T-helper 1 cell treated with Interleukin-12 subunit alpha and Interleukin-12 subunit beta and Interleukin-4 antibody, amounts not matched to agents 30 ng/mL and 1 ng/mL, for 36 hours (primary cell): ENCODE data around the gene EYS. TPM values are rescaled to one million over a fixed set of nuclear protein-coding genes. Genes with fewer than 3 reads are reported as not detected.
"Not testable (repeated sequence)": the region's sequence is repeated elsewhere in the genome, so short reads cannot be mapped to it uniquely, and the experiment has no call there.

Experiments used
- intact Hi-C: fragments of 100-400 bp; cut with micrococcal nuclease; formaldehyde crosslinking; loops from one replicate; pipeline ENCODE4 v1.15.1; 2024
- total RNA-seq: library from RNA; stranded (reverse); gene quantifications from 2 replicates; pipeline ENCODE4 v1.2.3, GENCODE V29; 2022

Gene EYS
- total RNA-seq, 1 donor from 2014 or later: not detected

DNA sequence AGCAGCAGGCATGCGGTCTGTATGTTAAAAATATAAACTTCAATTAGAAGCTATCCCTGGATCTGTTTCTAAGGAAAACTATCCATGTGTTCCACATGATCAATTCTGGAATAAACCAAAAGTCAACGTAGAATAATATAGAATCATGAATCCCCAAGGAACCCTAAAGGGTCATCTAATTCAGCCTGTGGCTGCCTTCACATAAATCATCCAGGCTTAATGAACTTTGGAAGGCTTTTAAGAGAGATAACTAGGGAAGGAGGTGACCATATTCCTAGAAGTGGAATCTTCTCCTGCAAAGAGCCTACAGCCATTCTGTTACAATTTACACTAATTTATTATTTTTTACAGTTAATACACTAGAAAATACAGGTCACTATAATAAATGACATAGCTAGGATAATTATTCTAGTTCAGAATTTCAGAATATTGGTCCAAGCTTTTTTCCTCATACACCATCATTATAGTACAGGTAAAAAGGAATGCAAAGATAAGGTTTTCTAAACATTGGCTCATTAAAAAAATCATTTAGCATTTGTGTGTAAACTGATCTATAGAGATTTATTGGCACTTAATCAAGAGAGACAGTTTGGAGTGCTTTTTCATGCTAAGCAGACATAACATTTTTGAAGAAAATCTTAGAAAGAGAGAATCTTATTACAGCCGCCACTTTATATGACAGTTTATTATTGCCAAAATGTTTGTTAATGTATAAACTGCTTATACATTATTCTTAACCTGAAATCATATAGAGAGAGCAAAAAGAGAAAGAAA, 1220.3 kb downstream of the EYS start:
- intact Hi-C loops: no loop called here

DNA sequence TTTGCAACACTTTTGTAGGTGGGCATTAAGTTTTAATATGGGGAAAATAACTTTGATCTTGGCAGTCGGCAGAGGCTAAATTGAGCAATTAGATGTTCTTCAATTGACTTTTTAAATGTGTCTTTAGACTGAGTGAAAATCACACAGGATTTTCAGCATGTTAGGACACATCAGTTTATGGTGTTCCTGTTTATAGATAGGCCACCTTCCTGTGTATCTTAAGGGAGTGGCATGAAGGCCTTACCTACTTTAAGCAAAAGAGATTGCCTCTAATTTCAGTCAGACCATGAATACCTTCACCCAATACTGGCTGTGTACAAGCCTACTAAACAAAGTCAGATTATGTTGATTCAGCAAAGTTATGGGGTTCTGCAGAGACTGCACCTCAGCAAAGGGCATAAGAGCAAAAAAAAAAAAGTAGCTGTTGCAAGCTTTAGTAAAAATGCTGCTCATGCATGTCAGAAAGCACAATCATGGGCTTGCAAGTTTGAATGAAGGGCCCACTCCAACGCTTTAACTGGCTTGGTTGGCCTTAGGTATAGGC, 1223.0 kb downstream of the EYS start:
- intact Hi-C loops: no loop called here

DNA sequence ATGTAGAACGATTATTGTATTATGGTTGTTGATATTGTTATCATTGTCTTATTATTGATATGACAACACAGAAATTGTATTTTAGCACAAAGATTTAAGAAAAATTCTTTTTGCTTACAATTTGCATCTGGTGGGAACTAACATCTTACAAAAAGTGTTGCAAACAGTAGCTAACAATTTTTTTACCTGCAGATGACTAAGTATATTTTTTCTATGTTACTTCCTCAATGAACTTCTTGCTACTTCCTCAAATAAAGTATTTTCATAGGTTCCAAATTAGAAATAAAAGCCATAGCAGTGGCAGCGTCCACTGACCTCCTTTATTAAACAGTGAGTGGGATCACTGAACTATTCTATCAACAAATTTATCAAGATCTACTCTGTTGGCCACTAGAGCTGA, 1224.4 kb downstream of the EYS start:
- intact Hi-C loops: no loop called here

DNA sequence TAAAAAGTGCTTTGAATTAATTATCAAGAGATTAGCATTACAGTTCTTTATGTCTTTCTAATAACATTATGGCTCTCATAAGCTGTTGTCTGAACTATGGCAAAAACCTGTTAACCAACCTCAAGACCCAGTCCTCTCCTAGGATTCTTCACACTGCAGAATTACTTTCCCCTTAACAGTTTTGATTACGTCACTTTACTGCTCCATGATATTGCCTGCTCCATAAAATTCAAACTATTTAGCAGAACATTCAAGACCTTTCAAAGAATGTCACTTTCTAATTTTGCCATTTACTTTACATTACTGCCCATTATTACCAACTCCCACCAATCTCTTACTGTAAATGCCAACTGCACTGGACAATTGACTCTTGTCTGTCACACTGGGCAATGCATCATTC, 1227.9 kb downstream of the EYS start:
- intact Hi-C loops: no loop called here

DNA sequence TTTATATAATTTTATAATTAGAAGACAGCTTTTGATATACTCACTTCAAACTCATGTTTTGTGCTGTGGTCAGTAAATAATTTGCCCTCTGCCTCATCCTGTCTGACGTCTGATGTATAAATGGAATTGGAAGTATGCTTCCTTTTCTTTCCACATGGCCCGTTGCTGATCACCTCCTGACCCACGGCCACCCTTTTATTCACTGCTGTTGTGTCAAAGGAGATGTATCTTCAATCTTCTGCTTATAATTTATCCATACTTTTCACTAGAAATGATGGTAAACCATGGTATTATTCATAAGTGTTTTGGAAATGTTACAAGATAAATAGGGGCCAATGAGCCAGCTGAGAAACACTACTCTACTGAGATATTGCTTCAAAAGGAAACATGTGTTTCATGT, 1229.6 kb downstream of the EYS start:
- intact Hi-C loops: no loop called here

DNA sequence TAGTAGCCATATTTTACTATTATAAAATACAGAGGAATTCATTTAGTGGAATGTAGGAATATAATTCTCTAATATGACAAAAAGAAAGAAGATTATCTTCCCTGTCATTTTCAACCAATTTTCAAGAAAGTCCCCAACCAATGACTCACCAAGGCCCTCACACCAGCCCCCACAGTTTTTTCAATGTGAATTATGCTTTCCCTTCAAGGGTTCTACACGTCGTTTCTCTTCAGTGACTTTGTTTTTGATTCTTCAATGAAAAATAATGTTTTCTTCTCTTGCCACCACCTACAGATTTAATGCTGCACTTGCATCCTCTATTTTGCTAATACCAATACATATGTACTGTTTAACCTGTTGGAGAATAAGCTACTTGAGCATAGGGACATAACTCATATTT, 1230.1 kb downstream of the EYS start:
- intact Hi-C loops: no loop called here

DNA sequence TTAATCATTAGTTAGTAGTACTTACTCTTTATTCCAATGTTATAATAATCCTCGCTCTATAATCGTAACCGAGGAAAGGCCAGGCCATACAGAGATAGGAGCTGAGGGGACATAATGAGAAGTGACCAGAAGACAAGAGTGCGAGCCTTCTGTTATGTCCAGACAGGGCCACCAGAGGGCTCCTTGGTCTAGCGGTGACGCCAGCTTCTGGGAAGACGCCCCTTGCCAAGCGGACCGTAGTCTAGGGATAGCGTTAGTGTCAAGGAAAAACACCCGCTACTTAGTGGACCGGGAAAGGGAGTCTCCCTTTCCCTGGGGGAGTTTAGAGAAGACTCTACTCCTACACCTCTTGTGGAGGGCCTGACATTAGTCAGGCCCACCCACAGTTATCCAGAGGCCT, 1237.6 kb downstream of the EYS start:
- intact Hi-C loops: not testable (repeated sequence)

DNA sequence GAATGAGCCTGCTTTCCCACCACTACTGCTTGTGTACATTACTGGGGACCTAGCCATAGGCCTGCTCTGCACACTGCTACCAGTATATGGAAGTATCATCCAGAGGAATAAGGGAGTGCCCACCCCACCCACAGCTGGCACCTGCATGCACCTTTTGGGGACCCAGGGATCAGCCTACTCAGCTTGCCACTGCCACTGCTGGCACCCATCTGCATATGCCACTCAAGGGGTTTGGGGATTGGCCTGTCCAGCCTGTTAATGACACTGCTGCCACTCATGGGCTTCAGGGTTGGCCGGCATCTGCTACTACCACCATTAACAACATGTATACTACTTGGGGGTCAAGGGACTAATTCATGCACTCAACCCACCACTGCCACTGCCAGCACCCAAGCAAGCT, 1239.4 kb downstream of the EYS start:
- intact Hi-C loops: no loop called here

DNA sequence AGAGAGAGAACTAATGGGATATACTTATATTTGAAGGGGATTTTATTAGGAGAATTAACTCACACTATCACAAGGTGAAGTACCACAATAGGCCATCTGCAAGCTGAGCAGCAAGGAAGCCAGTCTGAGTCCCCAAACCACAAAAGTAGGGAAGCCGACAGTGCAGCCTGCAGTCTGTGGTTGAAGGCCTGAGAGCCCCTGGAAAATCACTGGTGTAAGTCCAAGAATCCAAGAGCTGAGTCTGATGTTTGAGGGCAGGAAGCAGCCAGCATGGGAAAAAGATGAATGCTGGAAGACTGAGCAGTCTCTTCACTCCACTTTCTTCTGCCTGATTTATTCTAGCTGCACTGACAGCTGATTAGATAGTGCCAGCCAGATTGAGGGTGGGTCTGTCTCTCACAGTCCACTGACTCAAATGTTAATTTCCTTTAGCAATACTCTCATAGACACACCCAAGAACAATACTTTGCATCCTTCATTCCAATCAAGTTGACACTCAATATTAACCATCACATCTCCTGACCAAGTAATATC, 1247.5 kb downstream of the EYS start:
- intact Hi-C loops: no loop called here

DNA sequence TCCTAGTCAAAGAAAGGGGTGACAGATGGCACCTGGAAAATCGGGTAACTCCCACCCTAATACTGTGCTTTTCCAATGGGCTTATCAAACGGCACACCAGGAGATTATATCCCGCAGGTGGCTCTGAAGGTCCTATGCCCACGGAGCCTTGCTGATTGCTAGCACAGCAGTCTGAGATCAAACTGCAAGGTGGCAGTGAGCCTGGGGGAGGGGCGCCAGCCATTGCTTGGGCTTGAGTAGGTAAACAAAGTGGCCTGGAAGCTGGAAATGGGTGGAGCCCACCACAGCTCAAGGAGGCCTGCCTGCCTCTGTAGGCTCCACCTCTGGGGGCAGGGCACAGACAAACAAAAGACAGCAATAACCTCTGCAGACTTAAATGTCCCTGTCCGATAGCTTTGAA, 1258.9 kb downstream of the EYS start:
- intact Hi-C loops: not testable (repeated sequence)

DNA sequence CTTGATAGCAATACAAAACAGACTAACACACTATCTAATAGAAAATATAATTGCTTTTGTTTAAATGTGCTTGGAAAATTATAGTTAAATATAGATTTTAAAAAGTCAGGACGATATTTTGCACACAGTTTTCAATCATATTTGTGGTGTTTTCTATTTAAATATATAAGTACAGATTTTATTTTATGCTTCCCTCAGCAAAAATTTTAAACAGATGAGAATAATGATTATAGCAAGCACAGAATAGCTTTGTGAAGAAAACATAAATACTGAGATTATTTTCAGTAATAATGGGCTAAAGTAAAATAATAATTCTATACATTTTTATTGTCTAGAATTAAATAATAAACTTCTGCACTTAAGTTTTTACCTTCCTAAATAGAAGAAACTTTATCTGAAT, 1262.0 kb downstream of the EYS start:
- intact Hi-C loops: no loop called here

DNA sequence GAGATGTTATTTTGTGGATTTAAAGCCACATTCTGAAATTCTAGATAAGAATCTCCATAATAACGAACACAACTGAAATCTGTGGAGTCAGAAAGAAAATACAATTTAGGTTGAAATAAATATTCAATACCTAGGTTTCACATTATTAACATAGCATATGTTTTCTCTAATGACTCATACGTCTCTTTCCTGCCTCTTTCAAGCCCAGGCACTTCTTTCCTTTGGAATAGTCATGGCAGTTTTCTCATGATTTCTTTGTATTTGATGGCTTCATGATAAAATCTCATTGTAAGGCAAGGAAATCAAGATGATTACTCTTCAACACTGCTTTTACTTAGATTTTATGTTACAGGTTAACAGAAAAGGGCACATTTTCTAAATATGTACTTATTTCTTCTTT, 1267.8 kb downstream of the EYS start:
- intact Hi-C loops: no loop called here

DNA sequence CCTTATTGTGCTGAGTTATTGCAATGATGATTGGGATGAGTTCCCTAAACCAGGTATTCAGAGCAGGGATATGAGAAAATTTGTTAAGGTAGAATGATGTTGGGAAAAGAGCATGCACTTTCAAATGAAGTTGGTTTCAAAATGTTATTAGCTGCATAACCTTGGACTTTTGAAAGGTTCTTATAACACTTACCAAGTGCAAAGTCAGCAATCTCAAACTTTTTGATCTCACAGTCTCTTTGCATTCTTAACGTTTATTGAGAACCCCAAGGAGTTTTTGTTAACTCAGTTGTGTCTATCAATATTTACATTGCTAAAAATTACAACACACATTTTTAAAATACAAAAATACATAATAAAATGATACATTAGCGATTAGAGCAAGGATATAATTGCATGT, 1269.0 kb downstream of the EYS start:
- intact Hi-C loops: no loop called here

DNA sequence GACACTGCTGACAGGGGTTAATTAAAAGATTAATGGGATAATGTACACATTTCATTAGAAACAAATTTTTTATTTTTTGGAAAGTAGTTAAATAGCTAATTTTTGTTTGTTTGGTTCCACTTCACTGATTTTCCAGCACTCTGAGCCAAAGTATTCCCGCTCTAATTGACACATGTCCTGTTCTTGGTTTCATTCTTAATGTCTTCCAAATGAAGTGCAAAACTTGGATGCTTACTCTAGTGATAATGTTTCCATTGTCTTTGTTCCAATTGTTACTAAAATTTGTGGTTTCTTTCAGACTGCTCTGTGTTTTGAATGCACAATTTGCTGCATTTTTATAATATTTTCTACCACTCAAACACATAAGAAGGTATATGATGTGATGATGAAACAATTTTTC, 1277.1 kb downstream of the EYS start:
- intact Hi-C loops: no loop called here

DNA sequence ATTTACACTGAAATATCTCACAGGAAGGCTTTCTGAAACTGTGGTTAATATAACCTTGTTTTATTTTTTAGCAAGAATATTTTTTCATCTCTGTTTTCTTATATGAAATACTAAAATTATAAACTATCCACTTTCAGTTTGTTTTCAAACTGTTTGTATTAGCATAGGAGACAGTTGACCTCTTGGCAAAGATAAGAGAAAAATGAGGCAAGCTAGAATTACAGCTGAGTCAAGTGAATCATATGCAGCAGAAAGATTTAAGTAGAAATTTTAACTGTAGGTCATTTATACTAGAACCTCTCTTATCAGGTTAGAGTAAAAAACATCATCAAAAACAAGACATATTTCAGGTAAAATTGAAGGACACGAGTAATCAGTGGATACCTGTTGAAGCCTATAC, 1278.8 kb downstream of the EYS start:
- intact Hi-C loops: no loop called here

DNA sequence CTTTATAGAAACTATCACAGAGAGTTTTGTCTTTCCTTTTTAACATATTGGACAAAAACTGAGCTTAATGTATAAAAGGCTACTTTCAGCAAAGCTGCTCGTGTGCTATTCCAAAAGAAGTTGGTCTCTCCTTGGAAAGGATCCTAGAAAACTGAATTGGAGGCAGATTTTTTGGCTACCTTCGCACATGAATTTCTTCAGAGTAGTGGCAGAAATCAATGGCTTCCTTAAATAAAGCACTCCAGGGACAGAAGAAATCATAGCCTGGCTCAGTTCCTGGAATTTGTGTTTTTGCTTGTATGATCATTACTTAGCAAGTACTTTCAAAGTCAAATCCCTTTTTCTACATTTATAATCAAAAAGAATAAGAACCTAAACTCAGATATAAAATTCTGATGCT, 1291.1 kb downstream of the EYS start:
- intact Hi-C loops: no loop called here

DNA sequence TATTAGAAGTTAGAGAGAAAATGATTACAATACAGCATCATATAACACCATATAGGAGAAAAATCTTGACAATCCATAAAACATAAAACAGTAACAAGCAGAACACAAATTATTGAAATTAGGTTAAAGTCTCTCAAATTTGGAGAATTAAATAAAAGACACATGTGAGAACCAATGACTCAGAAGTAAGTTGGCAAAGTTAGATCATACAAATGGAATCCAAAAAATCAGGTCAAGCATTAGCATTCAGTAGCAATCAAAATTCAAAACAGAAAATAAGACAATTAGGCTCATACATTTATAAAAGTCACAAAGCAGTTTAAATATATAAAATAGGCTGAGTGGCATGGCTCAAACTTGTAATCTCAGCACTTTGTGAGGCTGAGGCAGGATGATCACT, 1295.8 kb downstream of the EYS start:
- intact Hi-C loops: no loop called here

DNA sequence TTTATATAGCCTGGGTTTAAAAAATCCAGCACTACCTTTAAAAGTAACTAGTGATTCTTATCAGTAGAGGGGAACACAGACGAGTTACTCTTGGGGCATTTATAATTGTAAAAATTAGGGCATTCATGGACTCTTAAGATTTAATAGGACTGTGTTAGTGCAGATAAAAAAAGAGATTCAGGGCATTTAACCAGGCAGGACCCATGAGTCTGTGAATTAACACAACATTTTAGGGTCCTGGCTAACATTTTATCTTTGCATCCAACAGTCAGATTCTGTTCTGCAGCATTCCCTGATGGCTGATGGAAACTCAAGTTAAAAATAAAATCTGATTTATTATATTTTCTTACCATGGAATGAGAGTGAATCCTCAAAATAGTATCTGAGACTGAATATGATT, 1297.1 kb downstream of the EYS start:
- intact Hi-C loops: no loop called here

DNA sequence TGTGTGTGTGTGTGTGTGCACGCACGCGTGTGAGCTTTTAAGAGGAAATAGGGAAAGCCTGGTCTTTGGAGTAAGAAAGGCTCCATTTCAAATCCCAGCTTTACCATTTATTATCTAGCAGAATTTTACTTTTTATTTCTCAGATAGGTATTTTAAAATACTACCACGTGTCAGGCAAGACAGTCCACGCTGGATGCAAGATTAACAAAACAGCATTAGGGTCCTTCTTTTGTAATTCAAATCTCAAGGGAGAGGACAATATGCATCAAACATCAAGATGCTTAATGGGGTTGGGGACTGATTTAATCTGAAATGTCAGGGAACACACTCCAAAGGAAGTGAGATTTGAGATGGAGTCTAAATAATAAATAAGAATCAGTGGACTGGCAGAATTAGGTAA, 1302.6 kb downstream of the EYS start:
- intact Hi-C loops: no loop called here

DNA sequence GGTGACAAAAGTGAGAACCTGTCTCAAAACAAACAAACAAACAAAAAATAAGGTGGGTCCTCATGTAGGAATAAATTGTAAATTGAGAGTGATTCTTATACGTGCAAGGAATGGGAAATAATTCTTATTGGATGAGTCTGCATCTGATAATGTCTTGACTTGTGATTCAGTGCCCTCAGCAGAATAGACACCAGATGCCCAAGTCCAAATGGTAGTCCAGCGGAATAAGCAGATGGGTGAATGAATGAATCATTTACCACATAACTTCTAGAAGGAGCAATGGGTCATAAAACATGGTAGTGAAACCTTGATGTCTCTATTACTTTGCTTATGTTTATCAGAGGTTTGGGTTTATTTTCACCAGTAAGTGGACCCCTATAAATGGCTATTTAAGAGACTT, 1323.7 kb downstream of the EYS start:
- intact Hi-C loops: no loop called here

DNA sequence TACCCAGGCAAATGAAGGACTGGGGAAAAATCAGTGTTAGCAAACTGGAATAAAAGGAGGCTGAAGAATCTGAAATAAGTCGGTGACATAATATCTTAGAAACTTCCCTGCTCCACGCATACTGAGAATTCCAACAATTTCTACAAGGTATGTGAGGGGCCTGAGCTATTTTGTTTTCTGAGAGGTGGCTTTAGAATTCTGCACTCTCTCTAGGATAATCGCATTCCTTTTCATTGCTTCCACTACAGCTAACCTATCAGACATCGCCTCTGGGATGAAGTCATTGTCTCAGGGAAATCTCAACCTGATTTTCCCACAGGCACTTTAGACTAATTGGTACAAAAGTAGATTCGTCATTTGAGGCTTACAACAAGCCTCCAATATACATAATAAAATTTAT, 1330.6 kb downstream of the EYS start:
- intact Hi-C loops: no loop called here

DNA sequence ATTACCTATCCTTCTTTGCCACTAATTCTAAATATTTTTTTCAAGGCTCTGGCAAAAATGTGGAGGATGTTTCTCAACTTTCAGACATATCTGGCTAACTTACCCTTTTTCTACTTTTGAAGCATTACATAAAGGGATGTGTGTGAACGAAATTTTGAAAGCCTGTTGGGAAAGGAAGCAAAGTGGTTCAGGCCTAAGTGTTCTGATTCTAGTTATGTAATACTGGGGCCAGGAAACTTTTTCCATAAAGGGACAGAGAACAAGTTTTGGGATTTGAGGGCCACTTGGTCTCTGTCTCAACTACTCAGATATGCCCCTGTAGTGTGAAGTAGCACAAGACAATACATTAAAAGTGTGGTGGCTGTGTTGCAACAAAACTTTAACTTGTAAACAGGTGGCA, 1349.6 kb downstream of the EYS start:
- intact Hi-C loops: no loop called here

DNA sequence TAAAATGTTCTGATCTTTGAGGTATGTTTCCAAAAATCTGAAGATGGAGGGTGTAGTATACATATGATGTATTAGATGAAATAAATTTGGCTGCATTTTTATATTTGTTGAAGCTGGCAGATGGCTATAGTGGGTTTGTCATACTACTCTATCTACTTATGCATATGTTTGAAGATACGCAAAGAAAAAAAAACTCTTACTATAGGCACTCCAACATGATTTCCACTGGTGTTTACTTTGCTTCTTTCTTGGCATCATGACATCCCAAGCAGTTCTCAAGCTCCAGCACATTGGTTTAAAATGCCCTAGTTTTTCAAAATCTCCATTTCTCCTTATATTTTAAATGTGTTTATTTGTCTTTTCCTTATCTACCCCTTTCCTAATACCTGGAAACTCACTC, 1359.6 kb downstream of the EYS start:
- intact Hi-C loops: no loop called here
